HepG2 (cell line): ENCODE data around the gene TADA2A. TPM values are rescaled to one million over a fixed set of nuclear protein-coding genes. Genes with fewer than 3 reads are reported as not detected.

ENCODE experiments used
- HMG20B ChIP-seq: conservative IDR thresholded peaks from 2 replicates; pipeline ENCODE4 v1.6.1; 2016; ENCODE audit warnings: missing genetic modification reagents, missing compliant biosample characterization
- KDM5A ChIP-seq: fragments of 200-600 bp; sonication (generic); IDR thresholded peaks from 2 replicates; pipeline ENCODE4 v1.7.0; 2018; ENCODE audit warnings: antibody characterized with exemption, mild to moderate bottlenecking, low read length, borderline replicate concordance
- MED1 ChIP-seq: sonication (generic); formaldehyde crosslinking; IDR thresholded peaks from 2 replicates; pipeline ENCODE4 v1.4.0; 2020; ENCODE audit warnings: missing genetic modification reagents
- NONO ChIP-seq, 2 experiments: fragments of 450-650 bp in 1 of 2; sonication (generic) in 1 of 2; formaldehyde crosslinking in 1 of 2; IDR thresholded peaks in 1 of 2; conservative IDR thresholded peaks in 1 of 2; 2 replicates each; pipeline versions ENCODE4 v1.6.1 to v1.8.0; 2017 to 2022; ENCODE audit warnings: mild to moderate bottlenecking in 1 of 2, missing genetic modification reagents in 1 of 2, moderate library complexity in 1 of 2
- NR0B2 ChIP-seq: sonication (generic); formaldehyde crosslinking; IDR thresholded peaks from 2 replicates; pipeline ENCODE4 v1.4.0; 2020; ENCODE audit warnings: mild to moderate bottlenecking, missing genetic modification reagents
- PRDM4 ChIP-seq: sonication (generic); formaldehyde crosslinking; IDR thresholded peaks from 2 replicates; pipeline ENCODE4 v1.9.0; 2021; ENCODE audit warnings: missing genetic modification reagents, borderline replicate concordance
- TOE1 ChIP-seq: sonication (generic); formaldehyde crosslinking; IDR thresholded peaks from 2 replicates; pipeline ENCODE4 v1.4.0; 2020; ENCODE audit warnings: mild to moderate bottlenecking, missing genetic modification reagents
- ZHX1 ChIP-seq: sonication (generic); formaldehyde crosslinking; IDR thresholded peaks from 2 replicates; pipeline ENCODE4 v1.8.1; 2022; ENCODE audit warnings: low read depth, mild to moderate bottlenecking, missing genetic modification reagents
- ZNF17 ChIP-seq: sonication (generic); formaldehyde crosslinking; IDR thresholded peaks from 2 replicates; pipeline ENCODE4 v1.5.0; 2020; ENCODE audit warnings: mild to moderate bottlenecking, missing genetic modification reagents
- ZNF18 ChIP-seq: sonication (generic); formaldehyde crosslinking; IDR thresholded peaks from 2 replicates; pipeline ENCODE4 v1.8.0; 2022; ENCODE audit warnings: mild to moderate bottlenecking, missing genetic modification reagents; ENCODE audit not compliant: insufficient replicate concordance
- ZNF747 ChIP-seq: sonication (generic); formaldehyde crosslinking; IDR thresholded peaks from 2 replicates; pipeline ENCODE4 v1.8.1; 2023; ENCODE audit warnings: missing genetic modification reagents, mild to moderate bottlenecking, borderline replicate concordance
- polyA plus RNA-seq, 8 experiments: library from polyadenylated mRNA; depleted of rRNA in 3 of 8; stranded (reverse) in 7 of 8; unstranded in 1 of 8; fragments of >200 nt; fragmentation: Illumina TruSeq in 4 of 8; extraction: Trizol in 4 of 8; gene quantifications; 2 replicates each; pipeline versions ENCODE4 v1.2.1 to v1.2.3, GENCODE V29; 2011 to 2016; ENCODE audit warnings: low read depth in 4 of 8, missing spikeins in 1 of 8, mixed read lengths in 1 of 8; ENCODE audit not compliant: insufficient read depth in 1 of 8
- total RNA-seq, 5 experiments: library from RNA; depleted of rRNA; stranded (reverse); fragments of >200 nt; fragmentation: Illumina TruSeq; extraction: Trizol; gene quantifications; 2 replicates each; pipeline ENCODE4 v1.2.3, GENCODE V29; 2016; ENCODE audit warnings: low read depth in 1 of 5
- TF ChIP-seq, protein P1 (sequence below): sonication (generic); formaldehyde crosslinking; IDR thresholded peaks from 2 replicates; pipeline ENCODE4 v1.4.0; 2020; ENCODE audit warnings: mild to moderate bottlenecking, missing genetic modification reagents

Gene TADA2A
- total and polyA plus RNA-seq, 2 of the 13 experiments (the other 11 are each of a cell fraction or from before 2014, with no cell fraction given), result 8.0 to 14.0 TPM

DNA sequence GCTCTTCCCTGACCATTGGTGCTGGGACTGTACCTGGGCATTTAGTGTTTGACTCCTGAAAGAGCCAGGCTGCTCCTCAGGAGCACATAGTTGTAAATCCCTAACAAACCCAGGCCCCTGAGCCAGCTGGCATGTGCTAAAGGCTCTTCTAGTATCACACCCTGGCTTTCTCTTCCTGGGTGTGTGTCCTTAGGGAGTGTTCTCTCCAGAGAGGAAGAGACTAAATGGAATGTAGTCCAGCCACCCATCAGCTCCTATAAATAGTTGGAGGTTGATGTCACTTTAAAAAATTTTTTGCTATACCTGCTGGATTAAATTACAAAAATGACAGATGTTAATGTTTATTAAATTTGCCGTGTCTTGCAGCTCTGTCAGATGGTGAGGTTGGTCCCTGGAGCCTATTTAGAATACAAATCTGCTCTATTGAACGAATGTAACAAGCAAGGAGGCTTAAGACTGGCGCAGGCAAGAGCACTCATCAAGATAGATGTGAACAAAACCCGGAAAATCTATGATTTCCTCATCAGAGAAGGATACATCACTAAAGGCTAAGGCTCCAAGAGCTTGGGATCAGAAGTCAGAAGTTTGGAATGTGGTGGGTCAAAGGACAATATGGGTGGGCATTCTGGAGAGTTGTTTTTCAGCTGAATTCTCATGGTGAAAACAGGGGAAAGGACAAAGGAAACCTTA is 69.9 kb downstream of the TADA2A start (continued):
- TF ChIP-seq ZNF18 (CRISPR knock-in tag) (no peak), PRDM4 (no peak), TOE1 (CRISPR knock-in tag) (no peak), KDM5A (no peak), MED1 (CRISPR knock-in tag) (no peak), ZNF747 (CRISPR knock-in tag) (no peak), ZNF17 (CRISPR knock-in tag) (no peak), NR0B2 (CRISPR knock-in tag) (no peak), ZHX1 (CRISPR knock-in tag) (no peak), HMG20B (no peak), NONO (IDR thresholded peaks at IDR 0.05) (no peak), NONO (CRISPR knock-in tag; conservative IDR thresholded peaks at IDR 0.05) (no peak)
- TF ChIP-seq, protein P1, sequence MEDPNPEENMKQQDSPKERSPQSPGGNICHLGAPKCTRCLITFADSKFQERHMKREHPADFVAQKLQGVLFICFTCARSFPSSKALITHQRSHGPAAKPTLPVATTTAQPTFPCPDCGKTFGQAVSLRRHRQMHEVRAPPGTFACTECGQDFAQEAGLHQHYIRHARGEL (CRISPR knock-in tag), result no peak
